ENCODE data around the gene ZCWPW1. TPM values are rescaled to one million over a fixed set of nuclear protein-coding genes. Genes with fewer than 3 reads are reported as not detected.
A peak's percentile ranks its signal among the peaks of the same experiment; 100 is the strongest.

The ZCWPW1 gene
- total and polyA plus RNA-seq, 2 of the 13 experiments (the other 11 are each of a cell fraction or from before 2014, with no cell fraction given) = 2.4 to 2.5 TPM

DNA sequence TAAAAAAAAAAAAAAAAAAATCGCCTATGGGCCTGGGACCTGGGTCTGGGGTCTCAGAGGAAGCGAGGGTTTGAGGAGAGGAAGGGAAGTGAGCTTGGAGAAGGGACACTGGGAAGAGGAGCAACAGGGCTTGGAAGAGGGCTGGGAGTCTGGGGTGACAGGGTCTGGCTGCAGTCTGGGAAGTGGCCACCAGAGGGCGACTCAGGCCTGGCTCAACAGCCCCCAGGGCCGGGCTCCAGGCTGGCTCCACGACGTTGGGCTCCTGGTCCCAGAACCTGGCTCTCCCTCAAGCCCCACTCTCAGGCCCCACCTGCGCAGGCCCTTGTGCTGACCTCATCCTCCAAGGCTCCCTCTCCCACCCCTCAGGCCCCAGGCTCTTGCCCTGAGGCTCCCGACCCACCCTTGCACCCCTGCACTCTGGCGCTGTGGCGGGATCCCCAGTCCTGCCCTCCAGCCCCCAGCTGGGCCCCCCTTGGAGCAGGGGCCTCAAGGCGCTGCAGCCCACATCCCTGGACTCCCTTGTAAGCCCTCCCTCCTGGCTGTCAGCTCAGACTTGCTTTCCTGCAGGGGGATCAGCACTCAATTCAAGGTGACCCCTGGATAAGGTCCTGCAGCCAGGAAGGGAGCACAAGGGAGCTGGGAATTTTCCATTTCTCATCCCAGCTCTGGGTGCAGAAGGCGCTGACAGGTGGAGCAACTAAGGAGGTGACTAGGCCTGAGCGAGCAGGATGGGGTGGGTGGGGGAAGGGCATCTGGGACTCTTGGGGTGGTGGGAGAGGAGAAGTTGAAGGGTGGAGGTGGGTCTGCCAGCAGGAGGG is 40.9 kb upstream of the ZCWPW1 start (continued):
- TF ChIP-seq ZNF275 (CRISPR knock-in tag; IDR thresholded peaks at IDR 0.05; ENCODE audit: borderline replicate concordance) (no peak), KAT8 (CRISPR knock-in tag; IDR thresholded peaks at IDR 0.05) (no peak), FOXJ3 (CRISPR knock-in tag; IDR thresholded peaks at IDR 0.05; ENCODE audit: borderline replicate concordance) (no peak), ZNF703 (CRISPR knock-in tag; IDR thresholded peaks at IDR 0.05; ENCODE audit: borderline replicate concordance) (no peak), ZZZ3 (CRISPR knock-in tag; IDR thresholded peaks at IDR 0.05; ENCODE audit: borderline replicate concordance) (no peak), RORA (CRISPR knock-in tag; IDR thresholded peaks at IDR 0.05) (no peak), MTA1 (CRISPR knock-in tag; IDR thresholded peaks at IDR 0.05; ENCODE audit: borderline replicate concordance) (peak; percentile 39; the same call in 1 of the 2 replicates), ZNF263 (CRISPR knock-in tag; IDR thresholded peaks at IDR 0.05) (peak; percentile 42; the same call in 1 of the 2 replicates), ZNF691 (CRISPR knock-in tag; IDR thresholded peaks at IDR 0.05; ENCODE audit: borderline replicate concordance, low read depth) (0 out of 2 replicates have a peak, but pooled peaks have one; percentile 41), SAP130 (CRISPR knock-in tag; IDR thresholded peaks at IDR 0.05; ENCODE audit: low read depth) (peak; percentile 19; the same call in 1 of the 2 replicates), GABPB1 (CRISPR knock-in tag; IDR thresholded peaks at IDR 0.05) (peak; percentile 33; the same call in 1 of the 2 replicates), PAF1 (CRISPR knock-in tag; IDR thresholded peaks at IDR 0.05) (no peak), ZNF839 (CRISPR knock-in tag; IDR thresholded peaks at IDR 0.05; ENCODE audit: borderline replicate concordance) (no peak), BHLHE40 (IDR thresholded peaks at IDR 0.05; ENCODE audit: low read length) (0 out of 2 replicates have a peak, but pooled peaks have one; percentile 40), MEIS1 (CRISPR knock-in tag; IDR thresholded peaks at IDR 0.05; ENCODE audit: borderline replicate concordance) (peak; percentile 73; the same call in 1 of the 2 replicates), ZNF780A (CRISPR knock-in tag; IDR thresholded peaks at IDR 0.05) (no peak), NRL (CRISPR knock-in tag; IDR thresholded peaks at IDR 0.05; ENCODE audit: borderline replicate concordance) (no peak), ZBTB7B (CRISPR knock-in tag; IDR thresholded peaks at IDR 0.05) (peak; percentile 53; the same call in 1 of the 2 replicates), LCORL (IDR thresholded peaks at IDR 0.05) (no peak), LCORL (CRISPR knock-in tag; IDR thresholded peaks at IDR 0.05) (peak; percentile 39; the same call in 1 of the 2 replicates), ZNF383 (CRISPR knock-in tag; IDR thresholded peaks at IDR 0.05; ENCODE audit: borderline replicate concordance) (no peak)
- TF ChIP-seq, protein P1, sequence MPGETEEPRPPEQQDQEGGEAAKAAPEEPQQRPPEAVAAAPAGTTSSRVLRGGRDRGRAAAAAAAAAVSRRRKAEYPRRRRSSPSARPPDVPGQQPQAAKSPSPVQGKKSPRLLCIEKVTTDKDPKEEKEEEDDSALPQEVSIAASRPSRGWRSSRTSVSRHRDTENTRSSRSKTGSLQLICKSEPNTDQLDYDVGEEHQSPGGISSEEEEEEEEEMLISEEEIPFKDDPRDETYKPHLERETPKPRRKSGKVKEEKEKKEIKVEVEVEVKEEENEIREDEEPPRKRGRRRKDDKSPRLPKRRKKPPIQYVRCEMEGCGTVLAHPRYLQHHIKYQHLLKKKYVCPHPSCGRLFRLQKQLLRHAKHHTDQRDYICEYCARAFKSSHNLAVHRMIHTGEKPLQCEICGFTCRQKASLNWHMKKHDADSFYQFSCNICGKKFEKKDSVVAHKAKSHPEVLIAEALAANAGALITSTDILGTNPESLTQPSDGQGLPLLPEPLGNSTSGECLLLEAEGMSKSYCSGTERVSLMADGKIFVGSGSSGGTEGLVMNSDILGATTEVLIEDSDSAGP (CRISPR knock-in tag; IDR thresholded peaks at IDR 0.05; ENCODE audit: borderline replicate concordance) = no peak
- TF ChIP-seq, protein P2, sequence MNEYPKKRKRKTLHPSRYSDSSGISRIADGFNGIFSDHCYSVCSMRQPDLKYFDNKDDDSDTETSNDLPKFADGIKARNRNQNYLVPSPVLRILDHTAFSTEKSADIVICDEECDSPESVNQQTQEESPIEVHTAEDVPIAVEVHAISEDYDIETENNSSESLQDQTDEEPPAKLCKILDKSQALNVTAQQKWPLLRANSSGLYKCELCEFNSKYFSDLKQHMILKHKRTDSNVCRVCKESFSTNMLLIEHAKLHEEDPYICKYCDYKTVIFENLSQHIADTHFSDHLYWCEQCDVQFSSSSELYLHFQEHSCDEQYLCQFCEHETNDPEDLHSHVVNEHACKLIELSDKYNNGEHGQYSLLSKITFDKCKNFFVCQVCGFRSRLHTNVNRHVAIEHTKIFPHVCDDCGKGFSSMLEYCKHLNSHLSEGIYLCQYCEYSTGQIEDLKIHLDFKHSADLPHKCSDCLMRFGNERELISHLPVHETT (CRISPR knock-in tag; conservative IDR thresholded peaks at IDR 0.05) = no peak

All from HepG2 (cell line).